Naive thymus-derived CD8-positive, alpha-beta T cell (primary cell): ENCODE data around the gene GP1BA. TPM values are rescaled to one million over a fixed set of nuclear protein-coding genes. Genes with fewer than 3 reads are reported as not detected.
"Not testable (repeated sequence)": the region's sequence is repeated elsewhere in the genome, so short reads cannot be mapped to it uniquely, and the experiment has no call there.

Source experiments
- ATAC-seq, 2 donors: fragments of 150-1000 bp; cut with Tn5 transposase in 1 of 2; sonication (Bioruptor Pico), chemical (Tn5 transposase) in 1 of 2; 1 replicate in 1 of 2; 2 replicates in 1 of 2; pipeline ENCODE4 v1.10.0; 2021; ENCODE audit warnings: mild to moderate bottlenecking in 2 of 2, moderate library complexity in 2 of 2
- POLR2A ChIA-PET: fragments of 350-600 bp; sonication (Branson Sonifier 250); formaldehyde crosslinking; loops from one replicate; lab custom pipeline; 2021; ENCODE audit warnings: antibody characterized with exemption; lab: Charles Lee
- DNase-seq, 10 donors: peaks; one replicate each; pipeline versions ENCODE4 v3.0.0 to v3.0.0-alpha.2; 2020 to 2022
- H3K27ac Mint-ChIP-seq, 10 donors: one replicate each; pipeline ENCODE4 v1.8.0; 2020 to 2022; ENCODE audit warnings: mild to moderate bottlenecking in 10 of 10, mixed read lengths in 10 of 10, moderate library complexity in 4 of 10, inconsistent platforms in 1 of 10
- H3K27me3 Mint-ChIP-seq, 5 donors: one replicate each; pipeline ENCODE4 v1.8.0; 2021 to 2022; ENCODE audit warnings: mixed read lengths in 5 of 5
- H3K36me3 Mint-ChIP-seq, 3 donors: one replicate each; pipeline ENCODE4 v1.8.0; 2020 to 2022; ENCODE audit warnings: mixed read lengths in 3 of 3, mild to moderate bottlenecking in 2 of 3, inconsistent platforms in 1 of 3
- H3K4me1 Mint-ChIP-seq, 4 donors: one replicate each; pipeline ENCODE4 v1.8.0; 2021 to 2022; ENCODE audit warnings: mixed read lengths in 4 of 4
- H3K4me3 Mint-ChIP-seq, 10 donors: one replicate each; pipeline ENCODE4 v1.8.0; 2020 to 2022; ENCODE audit warnings: mild to moderate bottlenecking in 10 of 10, mixed read lengths in 10 of 10, moderate library complexity in 6 of 10, inconsistent platforms in 1 of 10
- H3K9me3 Mint-ChIP-seq, 9 donors: one replicate each; pipeline ENCODE4 v1.8.0; 2020 to 2022; ENCODE audit warnings: mixed read lengths in 9 of 9, mild to moderate bottlenecking in 3 of 9, inconsistent platforms in 1 of 9, moderate library complexity in 1 of 9
- polyA plus RNA-seq, 3 donors: library from polyadenylated mRNA; unstranded; fragments of 300-500 nt; fragmentation: Illumina TruSeq; gene quantifications; one replicate each; pipeline ENCODE4 v1.2.3, GENCODE V29; 2021
- total RNA-seq, 8 experiments: library from RNA in 2 of 8; stranded (reverse) in 2 of 8; gene quantifications; one replicate each; pipeline ENCODE4 v1.2.3 and lab custom pipeline; 2021 to 2026

Gene GP1BA
- total and polyA plus RNA-seq, 5 experiments from 2014 or later: 0.08 to 0.13 TPM; not detected in 3

- H3K9me3 Mint-ChIP-seq, DNase-seq, H3K27me3 Mint-ChIP-seq, ATAC-seq, H3K4me3 Mint-ChIP-seq: not testable (repeated sequence)
- Mint-ChIP-seq H3K4me1 (peaks cover 3 to 12% (median 5%) of the 10 kb centered on the region in 4 donors), H3K36me3 (peaks cover 6 to 28% (median 6%) of the 10 kb centered on the region in 3 donors), H3K27ac (peak overlapping the region in 1 of 10 donors; percentile 26)
- POLR2A ChIA-PET: interaction anchor here (0.6 kb wide), 1 partner anchor 21 kb away, joined by 3 read pairs; no protein-coding TSS in a partner anchor
Measured at GRCh38 chr17:4926577-4927335, 5.3 kb upstream of the GP1BA start.

GRCh38 chr17:4928881-4929280 is 3.2 kb upstream of the GP1BA start:
- no peaks in the 10 kb centered on the region for H3K27me3 Mint-ChIP-seq
- H3K27ac Mint-ChIP-seq: peak overlapping the region in 2 of 10 donors; percentile 49 to 66
- H3K4me3 Mint-ChIP-seq: no peak overlapping the region
- H3K4me1 Mint-ChIP-seq: peaks cover 14 to 25% (median 17%) of the 10 kb centered on the region in 4 donors
- no peaks in the 10 kb centered on the region for H3K9me3 Mint-ChIP-seq
- no peak for DNase-seq
- peaks cover 6 to 30% (median 6%) of the 10 kb centered on the region in 3 donors for H3K36me3 Mint-ChIP-seq
- ATAC-seq: no peak
- POLR2A ChIA-PET: interaction anchor here (1.0 kb wide), 1 partner anchor 32 kb away, joined by 3 read pairs; no protein-coding TSS in a partner anchor

- no peak overlapping the region for H3K4me3 Mint-ChIP-seq
- peak overlapping the region in 2 of 10 donors; percentile 1 to 82 for H3K27ac Mint-ChIP-seq
- no peak for ATAC-seq
- POLR2A ChIA-PET: interaction anchor here (1.8 kb wide), 1 partner anchor 9 kb away, joined by 3 read pairs; no protein-coding TSS in a partner anchor
- H3K4me1 Mint-ChIP-seq: peaks cover 34 to 52% (median 36%) of the 10 kb centered on the region in 4 donors
- no peaks in the 10 kb centered on the region for H3K9me3 Mint-ChIP-seq
- H3K36me3 Mint-ChIP-seq: peaks cover 4 to 36% (median 6%) of the 10 kb centered on the region in 3 donors
- H3K27me3 Mint-ChIP-seq: no peaks in the 10 kb centered on the region
- DNase-seq: no peak
Measured at GRCh38 chr17:4932756-4933155, 679 bp downstream of the GP1BA start.

GRCh38 chr17:4933646-4934045 is 1.6 kb downstream of the GP1BA start:
- no peak for ATAC-seq
- DNase-seq: no peak
- Mint-ChIP-seq H3K27me3 (no peaks in the 10 kb centered on the region), H3K4me3 (peak overlapping the region in 6 of 10 donors; percentile 18 to 69 (median 41)), H3K36me3 (peaks cover 2 to 36% (median 6%) of the 10 kb centered on the region in 3 donors), H3K9me3 (no peaks in the 10 kb centered on the region), H3K4me1 (peaks cover 38 to 59% (median 42%) of the 10 kb centered on the region in 4 donors), H3K27ac (peak overlapping the region in 6 of 10 donors; percentile 41 to 88 (median 60))
- POLR2A ChIA-PET: interaction anchor here (0.7 to 1.6 kb wide), 5 partner anchors 12 to 177 kb away, joined by 3 to 4 read pairs (median 3); no protein-coding TSS in a partner anchor

GRCh38 chr17:4934173-4934979 is 2.3 kb downstream of the GP1BA start:
- no peaks in the 10 kb centered on the region for H3K27me3 Mint-ChIP-seq
- DNase-seq: no peak
- peak overlapping the region in 7 of 10 donors; percentile 37 to 69 (median 52) for H3K4me3 Mint-ChIP-seq
- ATAC-seq: peak; percentile 29 to 68
- no peaks in the 10 kb centered on the region for H3K9me3 Mint-ChIP-seq
- POLR2A ChIA-PET: interaction anchor here (0.6 to 1.6 kb wide), 7 partner anchors 11 to 177 kb away, joined by 3 to 4 read pairs (median 3); partner anchors contain the start of gene PFN1
- peaks cover 41 to 66% (median 50%) of the 10 kb centered on the region in 4 donors for H3K4me1 Mint-ChIP-seq
- H3K36me3 Mint-ChIP-seq: peaks cover 2 to 30% (median 6%) of the 10 kb centered on the region in 3 donors
- H3K27ac Mint-ChIP-seq: peak overlapping the region; percentile 41 to 88 (median 62)

GRCh38 chr17:4935650-4936049 is 3.6 kb downstream of the GP1BA start:
- no peak for ATAC-seq
- H3K27ac Mint-ChIP-seq: peak overlapping the region in 5 of 10 donors; percentile 29 to 84 (median 80)

GRCh38 chr17:4936436-4936835 is 4.4 kb downstream of the GP1BA start:
- no peaks in the 10 kb centered on the region for H3K9me3 Mint-ChIP-seq
- peak overlapping the region in 7 of 10 donors; percentile 26 to 84 (median 69) for H3K27ac Mint-ChIP-seq
- no peak for DNase-seq
- H3K27me3 Mint-ChIP-seq: no peaks in the 10 kb centered on the region
- POLR2A ChIA-PET: interaction anchor here (6.9 to 25.2 kb wide), 2 partner anchors 15 to 32 kb away, joined by 179 to 635 read pairs; partner anchors contain the start of genes ENO3, PFN1 and SPAG7
- peak overlapping the region in 4 of 10 donors; percentile 0 to 38 (median 22) for H3K4me3 Mint-ChIP-seq
- ATAC-seq: no peak
- peaks cover 41 to 77% (median 59%) of the 10 kb centered on the region in 4 donors for H3K4me1 Mint-ChIP-seq
- peaks cover 0 to 22% (median 0%) of the 10 kb centered on the region in 3 donors for H3K36me3 Mint-ChIP-seq

More at GRCh38 chr17:4935650-4936049, 3.6 kb downstream of the GP1BA start:
- H3K9me3 Mint-ChIP-seq: no peaks in the 10 kb centered on the region
- H3K4me3 Mint-ChIP-seq: no peak overlapping the region
- DNase-seq: no peak
- POLR2A ChIA-PET: interaction anchor here (6.9 to 25.2 kb wide), 2 partner anchors 15 to 33 kb away, joined by 179 to 635 read pairs; partner anchors contain the start of genes ENO3, PFN1 and SPAG7
- peaks cover 41 to 72% (median 53%) of the 10 kb centered on the region in 4 donors for H3K4me1 Mint-ChIP-seq
- H3K27me3 Mint-ChIP-seq: no peaks in the 10 kb centered on the region
- peaks cover 2 to 25% (median 4%) of the 10 kb centered on the region in 3 donors for H3K36me3 Mint-ChIP-seq

- POLR2A ChIA-PET: interaction anchor here (6.9 to 25.2 kb wide), 2 partner anchors 13 to 31 kb away, joined by 179 to 635 read pairs; partner anchors contain the start of genes ENO3, PFN1 and SPAG7
- Mint-ChIP-seq H3K4me3 (peak overlapping the region in 5 of 10 donors; percentile 22 to 99 (median 94)), H3K36me3 (peaks cover 0 to 33% (median 5%) of the 10 kb centered on the region in 3 donors), H3K27ac (peak overlapping the region in 3 of 10 donors; percentile 15 to 56 (median 24)), H3K4me1 (peaks cover 42 to 79% (median 65%) of the 10 kb centered on the region in 4 donors), H3K27me3 (no peaks in the 10 kb centered on the region), H3K9me3 (no peaks in the 10 kb centered on the region)
- DNase-seq: no peak
- ATAC-seq: no peak
Measured at GRCh38 chr17:4937553-4937952, 5.5 kb downstream of the GP1BA start.

GRCh38 chr17:4938069-4938491 is 6.0 kb downstream of the GP1BA start:
- Mint-ChIP-seq H3K4me1 (peaks cover 43 to 80% (median 70%) of the 10 kb centered on the region in 4 donors), H3K36me3 (peaks cover 0 to 38% (median 7%) of the 10 kb centered on the region in 3 donors), H3K27ac (peak overlapping the region in 4 of 10 donors; percentile 11 to 99 (median 77)), H3K9me3 (no peaks in the 10 kb centered on the region), H3K4me3 (peak overlapping the region; percentile 54 to 100 (median 94)), H3K27me3 (no peaks in the 10 kb centered on the region)
- DNase-seq (no peak), ATAC-seq (no peak)
- POLR2A ChIA-PET: interaction anchor here (2.9 to 25.2 kb wide), 4 partner anchors 13 to 50 kb away, joined by 22 to 635 read pairs (median 108); partner anchors contain the start of genes CAMTA2, ENO3, PFN1 and SPAG7

- H3K36me3 Mint-ChIP-seq: peaks cover 0 to 42% (median 8%) of the 10 kb centered on the region in 3 donors
- ATAC-seq: no peak
Measured at GRCh38 chr17:4938688-4939545, 6.8 kb downstream of the GP1BA start.

GRCh38 chr17:4939546-4939795 is 7.4 kb downstream of the GP1BA start:
- peak overlapping the region; percentile 91 to 100 (median 94) for H3K4me3 Mint-ChIP-seq
- peaks cover 40 to 80% (median 69%) of the 10 kb centered on the region in 4 donors for H3K4me1 Mint-ChIP-seq
- no peaks in the 10 kb centered on the region for H3K27me3 Mint-ChIP-seq
- peak in 1 of 10 donors; percentile 10 for DNase-seq
- H3K36me3 Mint-ChIP-seq: peaks cover 0 to 47% (median 8%) of the 10 kb centered on the region in 3 donors
- H3K27ac Mint-ChIP-seq: peak overlapping the region; percentile 68 to 99 (median 94)
- ATAC-seq: peak; percentile 1 to 4
- POLR2A ChIA-PET: interaction anchor here (0.6 to 25.2 kb wide), 19 partner anchors 11 to 796 kb away, joined by 3 to 635 read pairs (median 9); partner anchors contain the start of genes ARRB2, C17orf107, CAMTA2 and CYB5D2
- H3K9me3 Mint-ChIP-seq: no peaks in the 10 kb centered on the region

More at GRCh38 chr17:4938688-4939545, 6.8 kb downstream of the GP1BA start:
- POLR2A ChIA-PET: interaction anchor here (1.1 to 25.2 kb wide), 12 partner anchors 12 to 796 kb away, joined by 3 to 635 read pairs (median 18); partner anchors contain the start of genes ARRB2, C17orf107, CAMTA2 and CYB5D2
- Mint-ChIP-seq H3K9me3 (no peaks in the 10 kb centered on the region), H3K27me3 (no peaks in the 10 kb centered on the region), H3K4me1 (peaks cover 40 to 80% (median 69%) of the 10 kb centered on the region in 4 donors), H3K27ac (peak overlapping the region; percentile 68 to 99 (median 94)), H3K4me3 (peak overlapping the region; percentile 91 to 100 (median 94))
- DNase-seq: no peak
